H9 (cell line): ENCODE results near the gene ACOT7. TPM values are rescaled to one million over a fixed set of nuclear protein-coding genes. Genes with fewer than 3 reads are reported as not detected.

Experiments used
- DNase-seq: peaks from one replicate; pipeline ENCODE4 v3.0.0-alpha.2; 2017
- H2AFZ ChIP-seq: one replicate; pipeline ENCODE4 v1.6.1; 2013; ENCODE audit warnings: mild to moderate bottlenecking, low read length, control low read depth, moderate library complexity
- H2AK5ac ChIP-seq: 2 replicates; pipeline ENCODE4 v1.6.1; 2013; ENCODE audit warnings: low read length, control low read depth, mixed read lengths; ENCODE audit not compliant: insufficient read length
- H2BK120ac ChIP-seq: one replicate; pipeline ENCODE4 v1.6.1; 2013; ENCODE audit warnings: low read depth, mild to moderate bottlenecking, low read length, control low read depth, inconsistent platforms; ENCODE audit not compliant: poor library complexity, severe bottlenecking
- H2BK12ac ChIP-seq: 2 replicates; pipeline ENCODE4 v1.6.1; 2013; ENCODE audit warnings: low read length, control low read depth, mixed read lengths, low read depth; ENCODE audit not compliant: insufficient read length
- H2BK15ac ChIP-seq: 2 replicates; pipeline ENCODE4 v1.6.1; 2013; ENCODE audit warnings: low read depth, low read length, control low read depth
- H2BK20ac ChIP-seq: one replicate; pipeline ENCODE4 v1.6.1; 2013; ENCODE audit warnings: low read depth, mild to moderate bottlenecking, low read length, control low read depth, inconsistent platforms; ENCODE audit not compliant: poor library complexity, severe bottlenecking
- H2BK5ac ChIP-seq: 2 replicates; pipeline ENCODE4 v1.6.1; 2013; ENCODE audit warnings: low read length, control low read depth, mixed read lengths; ENCODE audit not compliant: insufficient read length
- H3K14ac ChIP-seq: 2 replicates; pipeline ENCODE4 v1.6.1; 2013; ENCODE audit warnings: low read length, control low read depth; ENCODE audit not compliant: insufficient read depth
- H3K18ac ChIP-seq: 2 replicates; pipeline ENCODE4 v1.6.1; 2013; ENCODE audit warnings: low read depth, mild to moderate bottlenecking, mixed read lengths, low read length, control low read depth; ENCODE audit not compliant: insufficient read length
- H3K23ac ChIP-seq: 2 replicates; pipeline ENCODE4 v1.6.1; 2013; ENCODE audit warnings: low read length, control low read depth, mixed read lengths, low read depth; ENCODE audit not compliant: insufficient read length
- H3K23me2 ChIP-seq: 2 replicates; pipeline ENCODE4 v1.6.1; 2013; ENCODE audit warnings: low read depth, mild to moderate bottlenecking, mixed read lengths, low read length, control low read depth; ENCODE audit not compliant: insufficient read length, poor library complexity, severe bottlenecking
- H3K27ac ChIP-seq: 2 replicates; pipeline ENCODE4 v1.5.1; 2013; ENCODE audit warnings: low read length, control low read depth, mixed read lengths, low read depth; ENCODE audit not compliant: insufficient read length
- H3K27me3 ChIP-seq: 2 replicates; pipeline ENCODE4 v1.6.1; 2013; ENCODE audit warnings: low read length, control low read depth, inconsistent platforms; ENCODE audit not compliant: insufficient read depth
- H3K4ac ChIP-seq: 2 replicates; pipeline ENCODE4 v1.6.1; 2013; ENCODE audit warnings: low read depth, mild to moderate bottlenecking, control low read depth, inconsistent platforms, low read length, moderate library complexity
- H3K4me1 ChIP-seq: 2 replicates; pipeline ENCODE4 v1.6.1; 2013; ENCODE audit warnings: low read length, control low read depth, inconsistent platforms; ENCODE audit not compliant: insufficient read depth
- H3K4me2 ChIP-seq: 2 replicates; pipeline ENCODE4 v1.6.1; 2013; ENCODE audit warnings: low read length, control low read depth, mixed read lengths; ENCODE audit not compliant: insufficient read length, insufficient read depth
- H3K56ac ChIP-seq: 2 replicates; pipeline ENCODE4 v1.6.1; 2013; ENCODE audit warnings: low read depth, mild to moderate bottlenecking, mixed read lengths, low read length, control low read depth; ENCODE audit not compliant: insufficient read length
- H3K79me1 ChIP-seq: 2 replicates; pipeline ENCODE4 v1.6.1; 2013; ENCODE audit warnings: low read depth, mild to moderate bottlenecking, moderate library complexity, low read length, control low read depth, inconsistent platforms; ENCODE audit not compliant: insufficient read depth, poor library complexity, severe bottlenecking
- H3K79me2 ChIP-seq: 2 replicates; pipeline ENCODE4 v1.6.1; 2013; ENCODE audit warnings: low read length, control low read depth, inconsistent platforms; ENCODE audit not compliant: insufficient read depth
- H3K9ac ChIP-seq: 2 replicates; pipeline ENCODE4 v1.6.1; 2013; ENCODE audit warnings: low read length, control low read depth, mixed read lengths; ENCODE audit not compliant: insufficient read length; ENCODE audit errors: extremely low read depth
- H3K9me3 ChIP-seq: one replicate; pipeline ENCODE4 v1.6.1; 2013; ENCODE audit warnings: low read depth, low read length, inconsistent platforms; ENCODE audit not compliant: control insufficient read depth
- H3T11ph ChIP-seq: one replicate; pipeline ENCODE4 v1.6.1; 2013; ENCODE audit warnings: mild to moderate bottlenecking, low read length, control low read depth, inconsistent platforms
- H4K20me1 ChIP-seq: one replicate; pipeline ENCODE4 v1.6.1; 2013; ENCODE audit not compliant: control insufficient read depth, insufficient read length, insufficient read depth
- H4K5ac ChIP-seq: 2 replicates; pipeline ENCODE4 v1.6.1; 2013; ENCODE audit warnings: low read depth, mild to moderate bottlenecking, mixed read lengths, low read length, control low read depth; ENCODE audit not compliant: insufficient read length
- H4K8ac ChIP-seq: replicated peaks from 2 replicates; pipeline ENCODE4 v1.6.1; 2013; ENCODE audit warnings: low read length, control low read depth, mixed read lengths, low read depth; ENCODE audit not compliant: insufficient read length
- H4K91ac ChIP-seq: 2 replicates; pipeline ENCODE4 v1.6.1; 2013; ENCODE audit warnings: low read depth, mild to moderate bottlenecking, moderate library complexity, mixed read lengths, low read length, control low read depth; ENCODE audit not compliant: insufficient read length
- H3K27ac Mint-ChIP-seq, 3 experiments: 2 replicates in 2 of 3; 3 replicates in 1 of 3; pipeline ENCODE4 v1.8.0; 2020 to 2021; ENCODE audit warnings: mixed read lengths in 3 of 3, mild to moderate bottlenecking in 1 of 3, moderate library complexity in 1 of 3
- H3K27me3 Mint-ChIP-seq: 2 replicates; pipeline ENCODE4 v1.8.0; 2021; ENCODE audit warnings: low read depth, mild to moderate bottlenecking, moderate library complexity, mixed read lengths
- H3K36me3 Mint-ChIP-seq, 3 experiments: 2 replicates in 2 of 3; 3 replicates in 1 of 3; pipeline ENCODE4 v1.8.0; 2020 to 2021; ENCODE audit warnings: low read depth in 3 of 3, mixed read lengths in 3 of 3; ENCODE audit not compliant: insufficient read depth in 1 of 3
- H3K4me1 Mint-ChIP-seq, 2 experiments: 2 replicates each; pipeline ENCODE4 v1.8.0; 2020; ENCODE audit warnings: mixed read lengths in 2 of 2
- H3K4me3 Mint-ChIP-seq, 2 experiments: 2 replicates in 1 of 2; 3 replicates in 1 of 2; pipeline ENCODE4 v1.8.0; 2020 to 2021; ENCODE audit warnings: mild to moderate bottlenecking in 2 of 2, mixed read lengths in 2 of 2, moderate library complexity in 1 of 2
- H3K9me3 Mint-ChIP-seq, 2 experiments: 2 replicates in 1 of 2; 3 replicates in 1 of 2; pipeline ENCODE4 v1.8.0; 2020; ENCODE audit warnings: mild to moderate bottlenecking in 2 of 2, mixed read lengths in 2 of 2, moderate library complexity in 1 of 2
- CTCF ChIP-seq: fragments of 200-600 bp; sonication (generic); conservative IDR thresholded peaks from 3 replicates; pipeline ENCODE4 v1.8.0; 2021; ENCODE audit warnings: antibody characterized with exemption, mild to moderate bottlenecking
- WGBS: extraction: QIAGEN DNeasy Blood & Tissue Kit; methylation state at CpG from one replicate; pipeline ENCODE4 v1.1.7; 2013; ENCODE audit warnings: missing lambda C conversion rate, low lambda C conversion rate, mixed read lengths; ENCODE audit not compliant: insufficient read length; ENCODE audit errors: extremely low coverage; 5-methylcytosine and 5-hydroxymethylcytosine counted together
- total RNA-seq: library from RNA; stranded (reverse); gene quantifications from 2 replicates; pipeline ENCODE4 v1.2.1, GENCODE V29; 2021

The ACOT7 gene
- total RNA-seq, 1 experiment from 2014 or later, result 87.4 TPM

- Histone ChIP-seq H4K91ac (no peak overlapping the region), H2BK5ac (no peak overlapping the region), H3K27ac (no peak overlapping the region), H3K4me1 (no peaks in the 10 kb centered on the region), H3K23me2 (peaks cover 10% of the 10 kb centered on the region), H3K27me3 (peaks cover 77% of the 10 kb centered on the region), H3K23ac (no peak overlapping the region), H3K79me2 (no peaks in the 10 kb centered on the region), H2BK120ac (no peak overlapping the region), H3T11ph (no peak overlapping the region), H2BK15ac (no peak overlapping the region), H2BK12ac (no peak overlapping the region), H3K9ac (no peak overlapping the region), H2AK5ac (no peak overlapping the region), H2BK20ac (no peak overlapping the region), H3K56ac (no peak overlapping the region), H3K4ac (no peak overlapping the region), H2AFZ (no peak overlapping the region), H3K14ac (no peak overlapping the region), H3K4me2 (peak overlapping the region; percentile 50), H4K8ac (no peak overlapping the region), H3K18ac (no peak overlapping the region), H4K5ac (no peak overlapping the region), H3K79me1 (no peaks in the 10 kb centered on the region), H3K9me3 (no peaks in the 10 kb centered on the region), H4K20me1 (no peaks in the 10 kb centered on the region)
- Mint-ChIP-seq H3K27me3 (peaks cover 93% of the 10 kb centered on the region), H3K36me3 (no peaks in the 10 kb centered on the region), H3K4me1 (peaks cover 15 to 18% of the 10 kb centered on the region in 2 experiments), H3K9me3 (peaks cover 0 to 3% of the 10 kb centered on the region in 2 experiments; a peak in 2 of 5 replicates), H3K27ac (no peak overlapping the region), H3K4me3 (peak overlapping the region; percentile 34 to 66; a peak in 4 of 5 replicates)
- no peak for TF ChIP-seq CTCF
- no CpG with 5 or more reads among the region's 44 CpGs for WGBS
- no peak for DNase-seq
Observed at GRCh38 chr1:6420454-6421042, 27.0 kb upstream of the ACOT7 start.
